Colonic mucosa (tissue), 4 donors: Measurements from ENCODE around the gene CFAP77. TPM values are rescaled to one million over a fixed set of nuclear protein-coding genes. Genes with fewer than 3 reads are reported as not detected.

Source experiments
- DNase-seq: peaks from one replicate; pipeline ENCODE4 v3.0.0-alpha.2; 2020
- H3K27ac ChIP-seq: fragments of 200-600 bp; one replicate; pipeline ENCODE4 v1.8.0; 2021
- H3K27me3 ChIP-seq: fragments of 200-600 bp; one replicate; pipeline ENCODE4 v1.8.0; 2021
- H3K36me3 ChIP-seq: fragments of 200-600 bp; one replicate; pipeline ENCODE4 v1.8.0; 2021
- H3K4me1 ChIP-seq: fragments of 200-600 bp; one replicate; pipeline ENCODE4 v1.8.0; 2021; ENCODE audit warnings: mild to moderate bottlenecking
- H3K4me3 ChIP-seq: fragments of 200-600 bp; one replicate; pipeline ENCODE4 v1.8.0; 2021
- H3K9ac ChIP-seq, 2 donors: one replicate each; pipeline ENCODE4 v1.7.0; 2013; ENCODE audit warnings: control low read depth in 2 of 2, low read depth in 2 of 2, low read length in 2 of 2
- H3K9me3 ChIP-seq: fragments of 200-600 bp; one replicate; pipeline ENCODE4 v1.8.0; 2021
- intact Hi-C: fragments of 100-400 bp; cut with DNase I; formaldehyde crosslinking; loops from one replicate; pipeline ENCODE4 v1.14.1; 2022
- total RNA-seq, 2 donors: library from RNA; stranded (reverse); fragmentation: NEBNext Ultra II Directional in 1 of 2; extraction: Animal tissue kit (Norgen Biotek cat#: 25700) in 1 of 2; gene quantifications; one replicate each; pipeline ENCODE4 v1.2.1, GENCODE V29; 2021
- TF ChIP-seq, protein P1 (sequence below): fragments of 200-600 bp; IDR thresholded peaks from one replicate; pipeline ENCODE4 v1.8.0; 2022; ENCODE audit warnings: antibody characterized with exemption, mild to moderate bottlenecking
- donor health status: healthy.
- donor health status: DM: no; HTN: no; CAD: no.
- donor health status: DM: no; HTN: no; CAD: no.

CFAP77 gene
- total RNA-seq, 2 donors from 2014 or later: not detected

DNA sequence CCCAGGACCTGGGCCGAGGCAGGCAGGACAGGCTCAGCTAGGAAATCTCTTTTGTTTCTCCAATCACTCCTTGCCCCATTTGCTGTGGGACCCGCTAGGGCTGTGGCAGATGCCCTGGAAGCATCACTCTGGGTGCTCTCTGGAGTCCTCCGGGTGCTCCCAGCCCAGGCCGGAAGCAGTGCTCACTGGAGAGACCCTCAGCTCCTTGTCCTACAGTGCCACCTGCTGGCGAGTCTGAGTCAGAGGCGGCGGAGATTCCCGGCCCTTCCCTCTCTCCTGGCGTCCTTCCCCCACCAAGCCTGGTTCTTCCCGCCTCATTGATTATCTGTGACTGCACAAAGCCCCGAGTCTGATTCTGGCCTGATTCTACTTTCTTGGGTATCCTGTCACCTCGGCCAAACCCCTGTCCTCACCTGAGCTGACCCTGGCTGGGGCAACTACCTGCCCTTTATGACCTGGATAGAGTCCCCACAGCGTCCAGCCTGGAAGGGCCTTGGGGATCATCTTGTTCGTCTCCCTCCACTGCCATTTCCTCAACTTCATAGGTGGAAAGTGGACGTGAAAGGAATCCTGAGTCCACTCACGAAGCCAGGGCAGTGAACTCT is 165.1 kb downstream of the CFAP77 start:
- intact Hi-C loops: loop anchor here (2.0 to 5.0 kb wide), 2 partner anchors 66 to 163 kb away; partner anchors contain the start of gene CFAP77
- no peak overlapping the region for H3K4me3 ChIP-seq
- H3K27me3 ChIP-seq: peaks cover 42% of the 10 kb centered on the region
- TF ChIP-seq, protein P1, sequence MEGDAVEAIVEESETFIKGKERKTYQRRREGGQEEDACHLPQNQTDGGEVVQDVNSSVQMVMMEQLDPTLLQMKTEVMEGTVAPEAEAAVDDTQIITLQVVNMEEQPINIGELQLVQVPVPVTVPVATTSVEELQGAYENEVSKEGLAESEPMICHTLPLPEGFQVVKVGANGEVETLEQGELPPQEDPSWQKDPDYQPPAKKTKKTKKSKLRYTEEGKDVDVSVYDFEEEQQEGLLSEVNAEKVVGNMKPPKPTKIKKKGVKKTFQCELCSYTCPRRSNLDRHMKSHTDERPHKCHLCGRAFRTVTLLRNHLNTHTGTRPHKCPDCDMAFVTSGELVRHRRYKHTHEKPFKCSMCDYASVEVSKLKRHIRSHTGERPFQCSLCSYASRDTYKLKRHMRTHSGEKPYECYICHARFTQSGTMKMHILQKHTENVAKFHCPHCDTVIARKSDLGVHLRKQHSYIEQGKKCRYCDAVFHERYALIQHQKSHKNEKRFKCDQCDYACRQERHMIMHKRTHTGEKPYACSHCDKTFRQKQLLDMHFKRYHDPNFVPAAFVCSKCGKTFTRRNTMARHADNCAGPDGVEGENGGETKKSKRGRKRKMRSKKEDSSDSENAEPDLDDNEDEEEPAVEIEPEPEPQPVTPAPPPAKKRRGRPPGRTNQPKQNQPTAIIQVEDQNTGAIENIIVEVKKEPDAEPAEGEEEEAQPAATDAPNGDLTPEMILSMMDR: peak; percentile 77
- no peak overlapping the region for H3K27ac ChIP-seq
- no peaks in the 10 kb centered on the region for H3K36me3 ChIP-seq
- no peaks in the 10 kb centered on the region for H3K4me1 ChIP-seq
- DNase-seq: peak; percentile 70
- H3K9ac ChIP-seq: no peak overlapping the region
- H3K9me3 ChIP-seq: no peaks in the 10 kb centered on the region

DNA sequence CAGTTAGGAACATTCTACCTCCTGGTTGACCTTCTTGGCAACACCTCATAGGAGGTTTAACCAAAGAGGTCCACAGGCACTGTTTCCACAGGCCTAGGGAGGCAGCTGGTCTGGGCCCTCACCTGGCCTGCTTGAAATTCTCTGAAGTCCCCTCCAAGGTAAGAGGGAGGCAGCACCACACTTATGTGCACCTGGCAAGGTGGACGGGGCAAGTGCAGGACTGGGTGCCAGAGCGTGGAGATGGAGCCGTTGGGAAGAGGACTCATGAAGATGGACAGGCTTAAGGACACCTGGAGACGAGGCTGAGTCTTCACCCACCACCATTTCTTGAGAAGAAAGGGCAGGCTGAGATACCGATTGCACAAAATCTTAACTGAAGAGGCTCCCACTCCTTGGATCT is 165.8 kb downstream of the CFAP77 start:
- DNase-seq: no peak
- no peak overlapping the region for H3K9ac ChIP-seq
- H3K27me3 ChIP-seq: peaks cover 49% of the 10 kb centered on the region
- no peaks in the 10 kb centered on the region for H3K4me1 ChIP-seq
- H3K27ac ChIP-seq: no peak overlapping the region
- intact Hi-C loops: loop anchor here (2.0 to 5.0 kb wide), 2 partner anchors 67 to 164 kb away; partner anchors contain the start of gene CFAP77
- no peaks in the 10 kb centered on the region for H3K36me3 ChIP-seq
- H3K9me3 ChIP-seq: no peaks in the 10 kb centered on the region
- TF ChIP-seq, protein P1: no peak
- no peak overlapping the region for H3K4me3 ChIP-seq

DNA sequence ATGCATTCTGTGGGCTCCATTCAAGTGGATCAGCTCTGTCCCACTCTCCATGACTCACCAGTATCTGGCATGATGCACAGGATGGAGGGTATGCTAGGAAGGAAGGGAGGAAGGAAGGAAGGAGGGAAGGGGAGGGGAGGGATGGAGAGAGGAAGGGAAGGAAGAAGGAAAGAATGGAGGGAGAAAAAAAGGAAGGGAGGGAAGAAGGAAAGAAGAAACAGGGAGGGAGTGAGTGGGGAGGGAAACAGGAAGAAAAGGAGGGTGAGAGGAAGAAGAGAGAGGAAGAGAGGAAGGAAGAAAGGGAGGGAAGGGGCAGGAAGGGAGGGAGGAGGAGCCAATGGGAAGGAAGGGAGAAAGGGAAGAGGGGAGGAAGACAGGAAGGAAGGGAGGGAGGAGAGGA is 167.1 kb downstream of the CFAP77 start:
- H3K27me3 ChIP-seq: peaks cover 59% of the 10 kb centered on the region

DNA sequence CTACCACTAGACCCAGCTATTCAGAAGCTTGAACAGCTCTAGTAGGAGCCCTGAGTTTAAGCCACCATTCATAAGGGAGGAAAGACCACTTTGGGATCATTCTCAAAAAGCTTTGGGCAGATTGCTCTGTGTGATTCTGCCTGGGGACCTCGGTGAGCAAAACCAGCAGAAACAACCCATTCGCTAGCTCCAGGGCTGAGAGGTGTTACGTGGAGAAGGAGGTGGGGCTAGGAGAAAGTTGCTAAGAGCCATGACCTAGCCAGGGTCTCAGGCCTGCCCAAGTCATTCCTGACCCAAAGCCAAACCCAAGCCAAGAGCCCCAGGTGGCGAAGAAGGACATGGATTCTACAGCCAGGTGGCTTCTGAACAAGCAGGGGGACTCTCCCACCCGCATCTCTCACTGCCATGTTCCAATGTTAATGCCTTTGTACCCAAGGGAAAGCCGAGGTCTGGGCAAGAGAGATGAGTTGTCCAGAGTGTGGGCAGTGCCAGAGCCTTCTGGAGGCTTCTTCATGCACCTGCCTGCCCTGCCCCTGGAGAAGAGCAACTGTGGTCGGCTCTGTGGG is 168.4 kb downstream of the CFAP77 start:
- no peak overlapping the region for H3K27ac ChIP-seq
- DNase-seq: no peak
- H3K36me3 ChIP-seq: no peaks in the 10 kb centered on the region
- H3K4me1 ChIP-seq: no peaks in the 10 kb centered on the region
- no peak overlapping the region for H3K4me3 ChIP-seq
- TF ChIP-seq, protein P1: no peak
- H3K9ac ChIP-seq: no peak overlapping the region
- intact Hi-C loops: loop anchor here (5.0 kb wide), 1 partner anchor 166 kb away; the partner anchor contains the start of gene CFAP77
- no peaks in the 10 kb centered on the region for H3K9me3 ChIP-seq
- H3K27me3 ChIP-seq: peaks cover 73% of the 10 kb centered on the region

More for the DNA sequence above, 167.1 kb downstream of the CFAP77 start:
- Histone ChIP-seq H3K4me1 (no peaks in the 10 kb centered on the region), H3K27ac (no peak overlapping the region), H3K9ac (no peak overlapping the region), H3K4me3 (no peak overlapping the region), H3K36me3 (no peaks in the 10 kb centered on the region), H3K9me3 (no peaks in the 10 kb centered on the region)
- TF ChIP-seq, protein P1: no peak
- no peak for DNase-seq
- intact Hi-C loops: loop anchor here (5.0 kb wide), 1 partner anchor 165 kb away; the partner anchor contains the start of gene CFAP77

DNA sequence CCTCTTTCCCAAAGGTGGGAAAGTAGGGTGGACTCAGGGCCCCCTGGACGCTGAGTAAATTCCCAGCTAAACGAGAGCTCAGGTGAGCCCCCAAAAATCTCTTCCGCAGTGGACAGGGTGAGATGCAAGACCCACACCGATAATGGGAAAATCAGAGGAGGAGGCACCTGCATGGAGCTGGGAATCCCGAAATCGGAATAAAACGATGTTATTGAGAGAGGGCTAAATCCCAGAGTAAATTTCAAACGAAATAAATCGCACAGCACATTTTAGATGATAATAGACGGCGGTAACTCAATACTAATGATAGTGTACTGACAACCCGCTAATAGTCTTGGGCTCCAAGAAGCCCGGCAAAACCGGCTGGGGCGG is 169.4 kb downstream of the CFAP77 start:
- H3K9me3 ChIP-seq: no peaks in the 10 kb centered on the region
- no peak overlapping the region for H3K27ac ChIP-seq
- TF ChIP-seq, protein P1: no peak
- DNase-seq: no peak
- no peaks in the 10 kb centered on the region for H3K36me3 ChIP-seq
- no peak overlapping the region for H3K4me3 ChIP-seq
- peaks cover 82% of the 10 kb centered on the region for H3K27me3 ChIP-seq
- no peak overlapping the region for H3K9ac ChIP-seq
- no peaks in the 10 kb centered on the region for H3K4me1 ChIP-seq
- intact Hi-C loops: loop anchor here (5.0 kb wide), 1 partner anchor 167 kb away; the partner anchor contains the start of gene CFAP77
